ENCODE data around the gene ANGPTL3. TPM values are rescaled to one million over a fixed set of nuclear protein-coding genes. Genes with fewer than 3 reads are reported as not detected.
A peak's percentile ranks its signal among the peaks of the same experiment; 100 is the strongest.

Gene ANGPTL3
- total and polyA plus RNA-seq, 2 of the 4 experiments (the other 2 are of a cell fraction): not detected

DNA sequence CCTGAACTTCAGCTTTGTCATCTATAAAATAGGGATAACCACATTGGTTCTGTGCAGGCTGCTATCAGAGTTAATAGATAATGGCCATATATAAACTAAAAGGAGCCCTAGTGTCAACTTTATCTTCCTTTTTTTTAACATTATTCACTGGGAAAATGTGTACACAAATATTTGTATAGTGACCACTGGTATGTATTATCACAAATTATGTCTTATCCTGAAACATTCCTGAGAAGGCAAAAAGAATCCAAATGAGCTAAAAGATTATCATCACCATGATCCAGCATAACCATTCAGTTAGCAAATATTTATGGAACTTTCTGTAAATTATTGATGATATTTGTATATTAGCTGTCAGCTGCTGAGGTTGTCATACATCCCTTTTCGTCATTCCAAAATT lies 16.6 kb downstream of the ANGPTL3 start:
- peak overlapping the region; percentile 65 for H2BK5ac ChIP-seq (ENCODE audit: low read depth, low read length, poor library complexity, severe bottlenecking)
- H3K4ac ChIP-seq (ENCODE audit: low read depth, low read length): no peak overlapping the region
- DNase-seq: peak; percentile 22
- in situ Hi-C loops (cut with MboI; ENCODE audit: low sequenced_read_pairs): no loop called here
- no peak overlapping the region for H2AK9ac ChIP-seq (replicated peaks; ENCODE audit: low read depth, low read length, poor library complexity)
- no peak overlapping the region for H3K9ac ChIP-seq (ENCODE audit: low read depth, low read length)
- CTCF ChIA-PET: no interaction called here
- H3K4me2 ChIP-seq (ENCODE audit: low read depth, low read length): no peak overlapping the region
- TSS peak; percentile 3 for BruUV-seq (replicated peaks)
- H3K4me3 ChIP-seq (ENCODE audit: insufficient read depth, low read depth, low read length): no peak overlapping the region
- peak; percentile 73 for ATAC-seq (ENCODE audit: low read depth)
- H2BK20ac ChIP-seq (ENCODE audit: low read depth, low read length): no peak overlapping the region
- no peak overlapping the region for H3K18ac ChIP-seq (ENCODE audit: low read depth, low read length)
- H2BK120ac ChIP-seq (ENCODE audit: low read depth, low read length): no peak overlapping the region
- H4K20me1 ChIP-seq (ENCODE audit: insufficient read depth, low read length): no peaks in the 10 kb centered on the region
- no peak overlapping the region for H2AFZ ChIP-seq (replicated peaks; ENCODE audit: low read length, poor library complexity)
- dilution Hi-C loops (cut with HindIII; ENCODE audit: low sequenced_read_pairs, unreplicated experiment): no loop called here
- no peak overlapping the region for H2AK5ac ChIP-seq (ENCODE audit: low read depth, low read length)
- H4K8ac ChIP-seq (ENCODE audit: low read depth in 2 of 2, low read length in 2 of 2): no peak overlapping the region
- TF ChIP-seq, protein P1, sequence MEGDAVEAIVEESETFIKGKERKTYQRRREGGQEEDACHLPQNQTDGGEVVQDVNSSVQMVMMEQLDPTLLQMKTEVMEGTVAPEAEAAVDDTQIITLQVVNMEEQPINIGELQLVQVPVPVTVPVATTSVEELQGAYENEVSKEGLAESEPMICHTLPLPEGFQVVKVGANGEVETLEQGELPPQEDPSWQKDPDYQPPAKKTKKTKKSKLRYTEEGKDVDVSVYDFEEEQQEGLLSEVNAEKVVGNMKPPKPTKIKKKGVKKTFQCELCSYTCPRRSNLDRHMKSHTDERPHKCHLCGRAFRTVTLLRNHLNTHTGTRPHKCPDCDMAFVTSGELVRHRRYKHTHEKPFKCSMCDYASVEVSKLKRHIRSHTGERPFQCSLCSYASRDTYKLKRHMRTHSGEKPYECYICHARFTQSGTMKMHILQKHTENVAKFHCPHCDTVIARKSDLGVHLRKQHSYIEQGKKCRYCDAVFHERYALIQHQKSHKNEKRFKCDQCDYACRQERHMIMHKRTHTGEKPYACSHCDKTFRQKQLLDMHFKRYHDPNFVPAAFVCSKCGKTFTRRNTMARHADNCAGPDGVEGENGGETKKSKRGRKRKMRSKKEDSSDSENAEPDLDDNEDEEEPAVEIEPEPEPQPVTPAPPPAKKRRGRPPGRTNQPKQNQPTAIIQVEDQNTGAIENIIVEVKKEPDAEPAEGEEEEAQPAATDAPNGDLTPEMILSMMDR (conservative IDR thresholded peaks at IDR 0.05; ENCODE audit: low read depth, low read length): no peak
- peak; percentile 19; the same call in 1 of the 2 replicates for TF ChIP-seq NFE2L2 (IDR thresholded peaks at IDR 0.05; ENCODE audit: low read depth, low read length)
- no peak for TF ChIP-seq CEBPB (IDR thresholded peaks at IDR 0.05; ENCODE audit: low read depth, low read length)
- TF ChIP-seq RFX5 (IDR thresholded peaks at IDR 0.05; ENCODE audit: low read depth, low read length): no peak
- no CpG with 5 or more reads among the region's 1 CpG for WGBS, 2 experiments (ENCODE audit: extremely low coverage in 2 of 2, insufficient read length in 1 of 2)
- H4K91ac ChIP-seq (ENCODE audit: insufficient read depth, low read depth, low read length): no peak overlapping the region
- peaks cover 3% of the 10 kb centered on the region for H3K36me3 ChIP-seq (ENCODE audit: control insufficient read depth, insufficient read depth, low read length)
- intact Hi-C loops (cut with micrococcal nuclease): no loop called here
- H3K27ac ChIP-seq (ENCODE audit: insufficient read depth, low read length): no peak overlapping the region
- no peaks in the 10 kb centered on the region; the same call in none of the 2 replicates for H3K4me1 ChIP-seq (ENCODE audit: control insufficient read depth, insufficient read depth, low read length)
- no peak overlapping the region for H3K56ac ChIP-seq (ENCODE audit: extremely low read depth, insufficient read depth, low read length)
- no peaks in the 10 kb centered on the region for H3K9me1 ChIP-seq (ENCODE audit: insufficient read depth, low read length)
- POLR2A ChIA-PET (ENCODE audit: unreplicated experiment): no interaction called here
- no peak overlapping the region for H2BK15ac ChIP-seq (ENCODE audit: low read depth, low read length)
- H3K23ac ChIP-seq (ENCODE audit: low read depth, low read length): no peak overlapping the region
- no peaks in the 10 kb centered on the region for H3K27me3 ChIP-seq (ENCODE audit: control insufficient read depth, insufficient read depth, low read length)
- peaks cover 5 to 9% of the 10 kb centered on the region in 2 experiments for H3K79me1 ChIP-seq (ENCODE audit: low read depth in 1 of 2, low read length in 2 of 2)
- no peaks in the 10 kb centered on the region for H3K9me3 ChIP-seq (ENCODE audit: control insufficient read depth, insufficient read depth, low read length)
- H3K14ac ChIP-seq (replicated peaks; ENCODE audit: low read depth, low read length): no peak overlapping the region
- no peak overlapping the region for H4K5ac ChIP-seq (ENCODE audit: low read depth, low read length)
